Measurements from ENCODE around the gene UBXN7.
"Not testable (repeated sequence)": the region's sequence is repeated elsewhere in the genome, so short reads cannot be mapped to it uniquely, and the experiment has no call there.

Gene UBXN7

DNA sequence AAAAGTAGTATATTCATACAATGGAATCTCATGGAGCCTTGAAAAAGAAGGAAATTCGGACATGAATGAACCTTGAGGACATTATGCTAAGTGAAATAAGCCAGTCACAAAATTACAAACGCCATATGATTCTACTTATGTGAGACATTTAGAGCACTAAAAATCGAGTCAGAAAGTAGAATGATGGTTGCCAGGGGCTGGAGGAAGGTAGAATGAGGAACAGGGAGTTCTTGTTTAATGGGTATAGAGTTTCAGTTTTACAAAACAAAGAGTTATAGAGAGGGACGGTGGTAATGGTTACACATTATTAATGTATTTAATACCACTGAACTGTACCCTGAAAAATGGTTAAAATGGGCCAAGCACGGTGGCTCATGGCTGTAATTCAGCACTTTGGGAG lies 19.5 kb downstream of the UBXN7 start:
- no peak for DNase-seq

DNA sequence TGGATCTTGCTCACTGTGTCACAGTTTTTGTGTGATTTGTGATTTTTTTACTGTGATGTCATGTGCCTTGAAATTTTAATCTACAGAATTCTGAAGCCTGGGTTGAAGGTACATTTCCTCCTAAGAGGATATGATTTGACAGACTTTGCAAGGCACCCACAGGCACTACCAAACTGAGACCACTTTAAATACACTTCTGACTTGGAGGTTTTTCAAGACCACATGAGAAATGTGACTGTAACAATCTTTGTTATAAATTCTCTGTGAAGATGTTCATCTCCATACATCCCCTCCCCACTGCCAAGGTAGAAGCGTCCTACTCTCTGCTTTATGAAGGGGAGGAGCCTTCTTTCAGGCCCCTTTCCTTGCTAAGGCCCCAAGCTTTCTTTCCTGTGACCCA lies 22.8 kb downstream of the UBXN7 start:
- no peak for DNase-seq

DNA sequence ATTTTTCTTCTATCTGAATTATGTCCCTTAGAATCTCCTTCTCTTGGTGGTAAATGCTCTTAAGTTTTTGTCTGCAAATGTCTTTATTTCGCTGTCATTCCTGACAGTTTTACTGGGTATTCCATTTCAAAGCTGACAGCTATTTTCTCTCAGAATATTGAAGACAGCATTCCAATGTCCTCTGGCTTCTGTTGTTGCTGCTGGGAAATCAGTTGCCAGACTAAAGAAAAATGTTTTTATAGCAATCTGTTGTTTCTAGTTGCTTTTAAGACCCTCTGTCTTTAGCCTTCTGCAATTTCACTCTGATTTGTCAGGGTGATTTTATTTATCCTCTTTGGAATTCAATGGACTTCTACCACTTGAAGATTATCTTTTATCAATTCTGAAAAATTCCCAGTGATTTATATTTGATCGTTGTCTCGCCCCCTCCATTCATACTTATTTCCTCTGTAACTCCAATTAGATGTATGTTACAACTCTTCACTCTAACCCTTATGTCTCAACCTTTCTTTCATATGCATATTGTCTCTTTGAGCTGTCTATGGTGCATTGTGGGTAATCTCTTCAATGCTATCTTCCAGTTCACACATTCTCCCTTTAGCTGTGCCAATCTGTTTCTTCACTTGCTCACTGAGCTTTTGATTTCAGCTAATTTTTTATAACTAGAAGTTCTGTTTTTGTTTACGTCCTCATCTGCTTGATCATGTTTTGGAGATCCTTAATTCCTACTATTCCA lies 23.5 kb downstream of the UBXN7 start:
- no peak for DNase-seq

DNA sequence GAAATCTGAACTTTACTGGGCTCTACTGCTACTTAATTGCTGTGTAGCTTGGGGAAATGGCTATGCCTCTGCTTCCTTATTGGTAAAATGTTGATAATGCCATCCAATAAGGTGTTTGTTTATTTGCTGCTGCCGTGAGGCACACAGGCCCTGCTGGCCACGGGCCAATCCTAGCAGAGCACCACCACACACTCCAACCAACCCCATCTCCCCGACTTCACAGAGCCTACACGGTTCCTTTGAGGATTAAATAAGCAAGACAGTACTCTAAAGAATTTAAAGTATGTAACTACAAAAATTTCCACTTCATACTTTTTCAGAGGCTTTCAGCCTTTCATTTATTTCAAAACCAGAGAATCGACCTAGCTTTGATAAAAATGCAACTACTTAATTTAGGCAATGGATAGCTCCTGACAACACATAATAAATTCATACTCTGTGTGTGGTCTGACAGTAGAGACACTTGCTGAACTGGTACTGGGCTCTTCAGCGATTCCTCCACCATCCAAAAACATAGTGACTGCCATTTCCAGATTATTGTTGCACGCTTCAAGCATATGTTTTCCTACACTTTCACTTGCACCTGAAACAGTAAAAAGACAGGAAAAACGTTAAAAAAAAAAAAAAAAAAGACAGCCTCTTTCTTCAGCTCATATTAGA lies 25.3 kb downstream of the UBXN7 start:
- no peak for DNase-seq

DNA sequence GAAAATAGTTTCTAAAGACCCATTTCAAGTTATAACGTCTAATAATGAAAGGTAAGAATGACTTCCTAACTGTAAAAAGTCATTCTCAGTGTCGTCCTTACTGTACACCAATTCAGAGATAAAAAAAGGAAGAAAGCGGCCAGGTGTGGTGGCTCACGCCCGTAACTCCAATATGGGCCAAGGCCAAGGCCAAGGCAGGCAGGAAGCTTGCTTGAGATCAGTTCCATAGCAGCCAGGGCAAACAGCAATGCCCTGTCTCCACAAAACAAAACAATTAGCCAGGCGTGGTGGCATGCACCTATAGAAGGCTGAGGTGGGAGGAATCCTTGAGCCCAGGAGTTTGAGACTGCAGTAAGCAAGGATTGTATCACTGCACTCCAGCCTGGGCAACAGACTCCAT lies 31.9 kb downstream of the UBXN7 start:
- DNase-seq, result no peak

DNA sequence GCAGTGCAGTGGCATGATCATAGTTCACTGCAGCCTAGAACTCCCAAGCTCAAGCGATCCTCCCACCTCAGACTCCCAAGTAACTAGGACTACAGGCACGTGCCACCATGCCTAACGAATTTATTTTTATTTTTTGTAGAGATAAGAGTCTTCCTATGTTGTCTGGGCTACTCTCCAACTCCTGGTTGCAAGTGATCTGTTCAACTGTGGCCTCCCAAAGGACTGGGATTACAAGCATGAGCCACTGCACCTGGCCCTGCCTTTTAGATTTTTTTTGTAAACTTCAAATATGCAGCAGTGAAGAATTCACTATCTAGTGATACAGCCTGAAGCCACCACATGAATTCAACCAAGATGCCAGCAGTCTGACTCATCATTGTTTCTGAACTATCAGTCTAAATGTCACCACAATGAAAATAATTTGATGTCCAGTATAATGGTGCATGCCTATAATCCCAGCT lies 32.7 kb downstream of the UBXN7 start:
- no peak for DNase-seq

DNA sequence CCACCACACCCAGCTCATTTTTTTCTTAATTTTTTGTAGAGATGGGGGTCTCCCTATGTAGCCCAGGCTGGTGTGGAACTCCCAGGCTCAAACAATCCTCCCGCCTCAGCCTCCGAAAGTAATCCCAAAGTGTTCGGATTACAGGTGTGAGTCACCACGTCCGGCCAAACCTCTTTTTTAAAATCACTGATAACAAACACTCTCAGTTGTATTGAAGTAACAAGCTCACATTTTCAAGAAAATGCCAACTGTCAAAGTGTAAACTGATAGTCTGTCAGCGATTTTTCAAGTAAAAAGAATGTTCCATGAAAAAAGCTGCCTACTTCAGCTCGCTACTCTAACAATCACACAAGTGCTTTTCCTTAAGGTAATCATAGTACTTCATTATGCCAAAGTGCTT lies 33.4 kb downstream of the UBXN7 start:
- DNase-seq, result no peak

DNA sequence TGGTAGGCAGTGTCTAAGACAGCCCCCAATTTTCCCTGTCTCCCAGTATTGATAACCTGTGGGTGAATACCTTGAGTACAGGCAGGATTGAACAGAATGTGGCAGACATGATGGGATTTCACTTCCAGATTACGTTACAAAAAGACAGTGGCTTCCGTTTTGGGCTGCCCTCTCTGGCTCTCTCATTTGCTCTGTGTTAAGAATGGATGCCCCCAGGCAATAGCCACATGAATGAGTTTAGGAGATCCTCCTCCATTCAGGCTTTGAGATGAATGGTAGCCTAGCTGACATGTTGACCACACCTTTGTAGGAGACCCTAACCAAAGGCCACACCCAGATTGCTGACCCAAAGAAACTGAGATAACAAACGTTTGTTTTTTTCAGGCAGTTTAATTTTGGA lies 34.3 kb downstream of the UBXN7 start:
- DNase-seq, result no peak

DNA sequence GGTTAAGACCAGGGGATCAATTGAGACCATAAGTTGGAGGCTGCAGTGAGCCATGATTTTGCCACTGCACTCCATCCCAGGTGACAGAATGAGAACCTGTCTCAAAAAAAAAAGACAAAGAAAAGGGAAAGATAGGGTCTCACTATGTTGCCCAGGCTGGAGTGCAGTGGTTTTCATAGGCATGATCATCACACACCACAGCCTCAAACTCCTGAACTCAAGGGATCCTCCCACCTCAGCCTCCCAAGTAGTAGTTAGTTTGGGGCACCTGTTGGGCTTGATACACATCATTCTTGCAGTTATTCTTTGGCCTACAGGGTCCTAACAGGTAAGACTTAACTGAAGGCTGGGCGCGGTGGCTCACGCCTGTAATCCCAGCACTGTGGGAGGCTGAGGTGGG lies 42.1 kb downstream of the UBXN7 start:
- no peak for DNase-seq

DNA sequence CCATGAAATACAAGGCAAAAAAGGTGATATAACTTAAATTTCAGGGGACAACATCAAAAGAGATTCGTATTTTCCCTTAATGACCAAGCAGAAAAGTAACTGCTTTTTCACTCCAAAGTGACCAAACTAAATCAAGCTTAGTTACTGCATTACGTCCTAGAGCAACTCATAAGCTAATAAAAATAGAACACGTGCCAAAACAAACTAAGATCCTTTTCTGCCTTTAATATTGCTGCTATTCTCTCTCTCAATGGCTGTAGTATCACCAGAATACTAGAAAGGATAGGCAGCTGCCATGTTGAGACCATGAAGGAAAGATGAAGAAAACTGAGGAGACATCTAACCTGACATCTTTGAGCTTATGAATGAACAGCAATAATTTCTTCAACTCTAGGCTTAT lies 43.3 kb downstream of the UBXN7 start:
- no peak for DNase-seq

DNA sequence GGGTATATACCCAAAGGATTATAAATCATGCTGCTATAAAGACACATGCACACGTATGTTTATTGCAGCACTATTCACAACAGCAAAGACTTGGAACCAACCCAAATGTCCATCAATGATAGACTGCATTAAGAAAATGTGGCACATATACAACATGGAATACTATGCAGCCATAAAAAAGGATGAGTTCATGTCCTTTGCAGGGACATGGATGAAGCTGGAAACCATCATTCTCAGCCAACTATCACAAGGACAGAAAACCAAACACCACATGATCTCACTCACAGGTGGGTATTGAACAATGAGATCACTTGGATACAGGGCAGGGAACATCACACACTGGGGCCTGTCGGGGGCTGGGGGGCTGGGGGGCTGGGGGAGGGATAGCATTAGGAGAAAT lies 44.3 kb downstream of the UBXN7 start:
- not testable (repeated sequence) for DNase-seq

DNA sequence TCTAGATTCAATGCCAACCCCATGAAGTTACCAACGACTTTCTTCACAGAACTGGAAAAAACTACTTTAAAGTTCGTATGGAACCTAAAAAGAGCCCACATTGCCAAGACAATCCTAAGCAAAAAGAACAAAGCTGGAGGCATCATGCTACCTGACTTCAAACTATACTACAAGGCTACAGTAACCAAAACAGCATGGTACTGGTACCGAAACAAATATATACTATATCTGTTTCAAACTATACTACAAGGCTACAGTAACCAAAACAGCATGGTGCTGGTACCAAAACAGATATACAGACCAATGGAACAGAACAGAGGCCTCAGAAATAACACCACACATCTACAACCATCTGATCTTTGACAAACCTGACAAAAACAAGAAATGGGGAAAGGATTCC lies 45.4 kb downstream of the UBXN7 start:
- not testable (repeated sequence) for DNase-seq

DNA sequence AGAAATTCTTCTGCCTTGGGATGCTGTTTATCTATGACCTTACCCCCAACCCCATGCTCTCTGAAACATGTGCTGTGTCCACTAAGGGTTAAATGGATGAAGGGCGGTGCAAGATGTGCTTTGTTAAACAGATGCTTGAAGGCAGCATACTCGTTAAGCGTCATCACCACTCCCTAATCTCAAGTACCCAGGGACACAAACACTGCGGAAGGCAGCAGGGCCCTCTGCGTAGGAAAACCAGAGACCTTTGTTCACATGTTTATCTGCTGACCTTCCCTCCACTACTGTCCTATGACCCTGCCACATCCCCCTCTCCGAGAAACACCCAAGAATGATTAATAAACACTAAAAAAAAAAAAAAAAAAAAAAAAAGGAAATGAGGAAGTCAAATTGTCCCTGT lies 46.2 kb downstream of the UBXN7 start:
- not testable (repeated sequence) for DNase-seq

DNA sequence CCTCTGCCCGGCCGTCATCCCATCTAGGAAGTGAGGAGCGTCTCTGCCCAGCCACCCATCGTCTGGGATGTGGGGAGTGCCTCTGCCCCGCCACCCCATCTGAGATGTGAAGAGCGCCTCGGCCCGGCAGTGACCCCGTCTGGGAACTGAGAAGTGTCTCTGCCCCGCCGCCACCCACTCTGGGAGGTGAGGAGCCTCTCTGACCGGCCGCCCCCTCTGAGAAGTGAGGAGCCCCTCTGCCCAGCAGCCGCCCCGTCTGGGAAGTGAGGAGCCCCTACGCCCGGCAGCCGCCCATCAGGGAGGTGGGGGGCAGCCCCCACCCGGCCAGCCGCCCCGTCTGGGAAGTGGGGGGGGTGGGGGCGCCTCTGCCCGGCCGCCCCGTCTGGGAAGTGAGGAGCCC lies 46.8 kb downstream of the UBXN7 start:
- DNase-seq, result not testable (repeated sequence)

DNA sequence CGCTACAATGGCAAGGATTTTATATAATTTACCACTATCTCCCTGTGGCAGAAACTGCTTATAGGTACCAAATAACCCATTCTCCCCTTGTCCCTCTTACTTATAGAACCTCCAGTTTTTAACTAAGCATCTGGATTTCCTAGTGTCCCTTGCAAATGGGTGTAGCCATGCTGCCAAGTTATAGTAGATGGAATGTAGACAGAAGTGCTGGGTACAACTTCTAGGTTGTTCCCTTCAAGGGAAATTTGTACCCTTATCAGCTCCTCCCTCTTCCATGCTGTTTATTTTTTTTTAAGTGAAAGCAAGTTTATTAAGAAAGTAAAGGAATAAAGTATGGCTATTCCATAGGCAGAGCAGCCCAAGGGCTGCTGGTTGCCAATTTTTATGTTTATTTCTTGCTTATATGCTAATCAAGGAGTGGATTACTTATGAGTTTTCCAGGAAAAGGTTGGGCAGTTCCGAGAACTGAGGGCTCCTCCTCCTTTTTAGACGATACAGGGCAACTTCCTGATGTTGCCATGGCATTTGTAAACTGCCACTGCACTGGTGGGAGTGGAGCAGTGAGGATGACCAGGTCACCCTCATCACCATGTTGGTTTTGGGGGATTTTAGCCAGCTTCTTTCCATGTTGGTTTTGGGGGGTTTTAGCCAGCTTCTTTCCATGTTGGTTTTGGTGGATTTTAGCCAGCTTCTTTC lies 53.9 kb downstream of the UBXN7 start:
- DNase-seq, result no peak

DNA sequence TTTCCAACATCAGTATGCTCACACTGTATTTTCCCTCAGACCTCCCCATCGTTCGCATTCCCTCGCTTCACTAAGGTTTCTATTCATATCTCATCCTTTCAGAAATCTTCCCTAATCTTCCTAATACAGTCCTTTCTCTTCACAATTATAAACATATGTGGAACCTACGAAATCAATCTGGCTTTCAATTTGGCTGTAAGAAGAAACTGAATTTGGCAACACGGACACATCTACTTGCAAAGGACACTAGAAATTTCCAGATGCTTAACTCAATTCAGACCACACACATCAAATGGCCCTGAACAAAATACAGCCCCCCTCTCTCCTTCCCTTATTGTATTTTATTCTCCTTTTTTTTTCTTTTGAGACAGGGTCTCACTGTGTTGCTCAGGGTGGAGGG lies 54.9 kb downstream of the UBXN7 start:
- DNase-seq, result no peak

DNA sequence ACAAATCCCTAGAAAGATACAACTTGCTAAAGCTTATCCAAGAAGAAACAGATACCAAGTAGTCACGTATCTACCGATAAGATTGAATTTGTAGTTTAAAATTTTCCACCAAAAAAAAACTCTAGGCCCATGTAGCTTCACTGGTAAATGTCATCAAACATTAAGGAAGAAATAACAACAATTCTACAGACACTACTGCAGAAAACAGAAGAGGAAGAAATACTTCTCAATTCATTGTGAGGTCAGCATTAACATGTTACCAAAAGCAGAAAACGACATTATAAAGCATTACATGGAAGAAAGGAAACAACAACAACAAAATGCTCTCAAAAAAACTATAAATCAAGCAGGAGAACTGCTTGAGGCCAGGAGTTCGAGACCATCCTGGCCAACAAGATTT lies 66.5 kb downstream of the UBXN7 start:
- no peak for DNase-seq

DNA sequence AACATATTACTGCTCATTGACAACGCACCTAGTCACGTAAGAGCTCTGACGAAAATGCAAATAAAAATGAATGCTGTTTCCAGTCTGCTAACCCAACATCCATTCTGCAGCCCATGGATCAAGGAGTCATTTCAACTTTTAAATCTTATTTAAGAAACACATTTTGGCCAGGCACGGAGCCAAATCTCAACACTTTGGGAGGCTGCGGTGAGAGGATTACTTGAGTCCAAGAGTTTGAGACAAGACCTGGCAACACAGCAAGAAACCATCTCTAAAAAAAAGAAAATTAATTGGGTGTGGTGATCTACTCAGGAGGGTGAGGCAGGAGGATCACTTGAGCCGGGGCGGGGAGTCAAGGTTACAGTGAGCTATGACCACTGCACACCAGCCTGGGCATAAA lies 71.6 kb downstream of the UBXN7 start:
- no peak for DNase-seq

DNA sequence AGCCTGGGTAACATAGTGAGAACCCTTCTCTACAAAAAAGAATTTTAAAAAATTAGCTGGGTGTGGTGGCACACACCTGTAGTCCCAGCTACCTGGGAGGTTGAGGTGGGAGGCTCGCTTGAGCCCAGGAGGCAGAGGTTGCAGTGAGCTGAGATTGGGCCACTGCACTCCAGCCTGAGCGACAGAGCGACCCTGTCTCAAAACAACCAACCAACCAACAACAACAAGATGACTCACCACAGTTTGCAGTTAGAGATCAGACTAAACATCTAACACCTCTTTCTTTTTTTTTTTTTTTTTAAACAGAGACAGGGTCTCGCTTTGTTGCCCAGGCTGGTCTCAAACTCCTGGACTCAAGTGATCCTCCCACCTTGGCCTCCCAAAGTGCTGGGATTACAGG lies 73.7 kb downstream of the UBXN7 start:
- DNase-seq, result not testable (repeated sequence)

DNA sequence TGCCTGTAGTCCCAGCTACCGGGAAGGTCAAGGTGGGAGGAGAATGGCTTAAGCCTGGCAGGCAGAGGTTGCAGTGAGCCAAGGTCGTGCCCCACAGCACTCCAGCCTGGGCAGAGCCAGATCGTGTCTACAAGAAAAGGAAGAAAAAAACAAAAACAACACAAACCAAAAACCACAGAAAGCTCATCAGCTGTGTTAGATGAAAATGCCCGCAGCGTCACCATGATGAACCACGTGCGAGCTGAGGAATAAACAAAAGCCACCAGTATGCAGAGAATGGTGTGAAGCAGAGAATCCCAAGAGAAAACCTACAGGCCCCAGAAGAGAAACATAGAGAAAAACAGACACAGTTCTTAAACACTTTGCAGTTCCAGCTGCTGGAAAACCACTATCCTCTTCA lies 74.3 kb downstream of the UBXN7 start:
- no peak for DNase-seq

DNA sequence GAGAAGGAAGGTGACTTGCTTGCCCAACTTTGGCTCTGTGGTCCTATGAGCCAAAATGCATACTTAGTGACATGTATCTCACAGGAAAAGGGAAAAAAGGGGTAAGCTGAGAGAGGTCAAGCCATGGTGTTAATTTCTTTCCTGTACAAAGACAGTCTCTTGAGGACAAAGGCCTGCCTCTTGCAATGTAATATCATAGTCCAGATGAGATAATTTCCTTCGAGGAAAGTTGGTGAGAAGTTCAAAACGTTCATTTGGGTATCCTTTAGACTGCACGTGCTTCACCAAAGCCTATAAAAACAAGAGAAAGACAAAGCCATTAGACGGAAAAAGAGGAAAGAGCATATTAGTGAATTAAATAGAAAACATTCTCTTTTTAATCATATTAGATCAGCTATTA lies 75.7 kb downstream of the UBXN7 start:
- DNase-seq, result no peak

DNA sequence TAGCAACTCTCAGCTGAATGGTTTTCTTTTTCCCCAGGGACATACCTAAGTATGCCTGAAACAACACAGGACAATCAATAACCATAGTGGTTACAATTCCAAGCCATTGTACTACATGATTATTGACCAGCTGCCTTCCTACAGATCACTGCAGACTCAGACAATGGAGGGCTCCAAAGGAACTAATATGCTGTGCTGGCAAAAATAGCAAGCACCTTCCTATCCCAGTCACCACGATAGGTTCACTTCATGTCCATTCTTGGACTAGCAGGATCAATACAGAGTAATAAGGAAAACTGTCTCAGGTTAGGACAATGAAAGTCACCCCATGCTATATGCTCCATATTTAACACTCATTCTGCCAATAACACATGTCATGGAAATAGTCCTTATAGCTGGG lies 76.6 kb downstream of the UBXN7 start:
- DNase-seq, result no peak

DNA sequence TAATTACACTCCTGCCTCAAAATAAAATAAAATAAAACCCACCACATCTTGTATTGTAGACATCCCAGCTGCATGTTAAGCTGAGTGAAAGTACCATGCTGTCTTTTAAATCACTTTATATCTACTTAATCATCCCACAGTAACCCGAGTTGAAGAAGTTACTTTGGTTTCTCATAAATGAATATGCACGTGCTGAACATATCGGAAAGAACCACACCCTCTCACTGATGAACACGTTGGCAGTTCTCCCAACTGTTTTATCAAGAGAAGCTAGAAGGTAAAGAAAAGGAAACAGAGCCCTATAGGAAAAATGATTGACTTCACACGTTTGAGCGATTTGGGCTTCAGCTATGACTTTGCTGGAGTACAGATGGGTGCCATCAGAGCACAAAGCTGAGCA lies 78.1 kb downstream of the UBXN7 start:
- DNase-seq, result no peak

DNA sequence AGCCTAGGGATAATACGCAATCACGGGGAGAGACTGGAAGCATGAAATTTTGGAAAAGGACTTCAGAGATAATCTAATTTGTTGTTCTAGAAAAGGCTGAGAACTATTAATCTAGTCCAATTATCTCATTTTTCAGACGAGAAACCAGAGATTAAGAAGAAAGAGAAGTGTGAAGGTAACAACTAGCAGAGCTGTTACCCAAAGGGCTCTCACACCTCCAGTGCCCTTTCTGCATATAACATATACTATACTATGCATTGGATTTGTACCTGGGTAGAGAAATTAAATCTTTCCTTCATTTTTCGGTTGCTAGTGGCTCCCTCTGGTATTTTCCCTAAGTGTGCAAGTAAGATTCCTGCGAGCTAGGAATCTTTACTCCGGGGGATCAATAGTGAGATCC lies 80.7 kb downstream of the UBXN7 start:
- no peak for DNase-seq
